ENCODE results near the gene ACAP1. TPM values are rescaled to one million over a fixed set of nuclear protein-coding genes. Genes with fewer than 3 reads are reported as not detected.
A peak's percentile ranks its signal among the peaks of the same experiment; 100 is the strongest.

Gene ACAP1
- total and polyA plus RNA-seq, 8 donors = 4.4 to 33.3 (median 10.5) TPM

GRCh38 chr17:7290166-7290565 is 46.2 kb upstream of the ACAP1 start:
- H3K27ac ChIP-seq = no peak overlapping the region
- no peaks in the 10 kb centered on the region for H3K9me3 ChIP-seq
- no peak for TF ChIP-seq EP300 (IDR thresholded peaks at IDR 0.05)
- TF ChIP-seq, protein P1, sequence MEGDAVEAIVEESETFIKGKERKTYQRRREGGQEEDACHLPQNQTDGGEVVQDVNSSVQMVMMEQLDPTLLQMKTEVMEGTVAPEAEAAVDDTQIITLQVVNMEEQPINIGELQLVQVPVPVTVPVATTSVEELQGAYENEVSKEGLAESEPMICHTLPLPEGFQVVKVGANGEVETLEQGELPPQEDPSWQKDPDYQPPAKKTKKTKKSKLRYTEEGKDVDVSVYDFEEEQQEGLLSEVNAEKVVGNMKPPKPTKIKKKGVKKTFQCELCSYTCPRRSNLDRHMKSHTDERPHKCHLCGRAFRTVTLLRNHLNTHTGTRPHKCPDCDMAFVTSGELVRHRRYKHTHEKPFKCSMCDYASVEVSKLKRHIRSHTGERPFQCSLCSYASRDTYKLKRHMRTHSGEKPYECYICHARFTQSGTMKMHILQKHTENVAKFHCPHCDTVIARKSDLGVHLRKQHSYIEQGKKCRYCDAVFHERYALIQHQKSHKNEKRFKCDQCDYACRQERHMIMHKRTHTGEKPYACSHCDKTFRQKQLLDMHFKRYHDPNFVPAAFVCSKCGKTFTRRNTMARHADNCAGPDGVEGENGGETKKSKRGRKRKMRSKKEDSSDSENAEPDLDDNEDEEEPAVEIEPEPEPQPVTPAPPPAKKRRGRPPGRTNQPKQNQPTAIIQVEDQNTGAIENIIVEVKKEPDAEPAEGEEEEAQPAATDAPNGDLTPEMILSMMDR (IDR thresholded peaks at IDR 0.05) = no peak
- no peak for TF ChIP-seq POLR2AphosphoS5 (IDR thresholded peaks at IDR 0.05)
- no peak for TF ChIP-seq POLR2A (IDR thresholded peaks at IDR 0.05)
- H3K4me3 ChIP-seq = no peak overlapping the region
- peaks cover 15 to 34% (median 27%) of the 10 kb centered on the region in 4 donors for H3K4me1 ChIP-seq
- intact Hi-C loops (cut with DNase I; ENCODE audit: low total_unique reads) = no loop called here
- peaks cover 0 to 73% (median 28%) of the 10 kb centered on the region in 3 donors for H3K27me3 ChIP-seq
- DNase-seq = no peak
- WGBS, 5 donors = 92 to 94% (median 93%) methylated on average over 16 to 19 of the region's 19 CpGs
- H3K36me3 ChIP-seq = peaks cover 0 to 8% (median 3%) of the 10 kb centered on the region in 4 donors

- Histone ChIP-seq H3K4me1 (peaks cover 20 to 40% (median 32%) of the 10 kb centered on the region in 4 donors), H3K27ac (no peak overlapping the region), H3K9me3 (no peaks in the 10 kb centered on the region), H3K36me3 (peaks cover 0 to 2% (median under 1%) of the 10 kb centered on the region in 4 donors), H3K27me3 (peaks cover 0 to 79% (median 28%) of the 10 kb centered on the region in 3 donors), H3K4me3 (no peak overlapping the region)
- no peak for TF ChIP-seq POLR2AphosphoS5 (IDR thresholded peaks at IDR 0.05)
- no peak for TF ChIP-seq POLR2A (IDR thresholded peaks at IDR 0.05)
- no peak for TF ChIP-seq EP300 (IDR thresholded peaks at IDR 0.05)
- TF ChIP-seq, protein P1 (IDR thresholded peaks at IDR 0.05) = no peak
- no peak for DNase-seq
- intact Hi-C loops (cut with DNase I; ENCODE audit: low total_unique reads) = no loop called here
- WGBS, 5 donors = 79 to 89% (median 86%) methylated on average over 6 to 11 of the region's 11 CpGs
Observed at GRCh38 chr17:7290685-7291084, 45.6 kb upstream of the ACAP1 start.

DNA sequence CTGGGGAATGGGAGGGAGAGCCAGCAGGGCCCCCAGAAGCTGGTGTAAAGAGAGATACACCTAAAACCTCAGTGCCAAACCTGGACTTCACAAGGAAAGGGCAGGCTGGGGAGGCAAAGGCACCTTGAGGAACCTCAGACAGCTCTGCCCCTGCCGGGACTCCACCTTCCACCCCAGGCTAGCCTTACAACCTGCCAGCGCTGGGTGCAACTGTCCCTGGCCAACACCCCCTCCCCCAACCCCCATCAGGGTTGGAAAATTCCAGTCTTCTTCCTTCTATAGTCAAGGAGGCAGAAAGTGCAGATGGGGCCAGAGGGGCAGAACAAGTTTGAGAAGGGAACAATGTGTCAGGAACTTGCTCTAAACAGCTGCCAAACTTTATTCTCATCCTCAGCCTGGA is 44.1 kb upstream of the ACAP1 start:
- 65 to 87% (median 72%) methylated on average over 2 of the region's 2 CpGs for WGBS, 5 donors
- no peak overlapping the region for H3K27ac ChIP-seq
- peaks cover 31 to 51% (median 44%) of the 10 kb centered on the region in 4 donors for H3K4me1 ChIP-seq

GRCh38 chr17:7292729-7293128 is 43.6 kb upstream of the ACAP1 start:
- 24 to 45% (median 31%) methylated on average over 6 of the region's 6 CpGs for WGBS, 5 donors
- Histone ChIP-seq H3K9me3 (no peaks in the 10 kb centered on the region), H3K36me3 (no peaks in the 10 kb centered on the region)

More for the DNA sequence above, 44.1 kb upstream of the ACAP1 start:
- no peak for DNase-seq
- TF ChIP-seq POLR2AphosphoS5 (IDR thresholded peaks at IDR 0.05) (no peak), EP300 (IDR thresholded peaks at IDR 0.05) (no peak), POLR2A (IDR thresholded peaks at IDR 0.05) (no peak)
- TF ChIP-seq, protein P1 (IDR thresholded peaks at IDR 0.05) = no peak
- intact Hi-C loops (cut with DNase I; ENCODE audit: low total_unique reads) = no loop called here
- no peak overlapping the region for H3K4me3 ChIP-seq
- H3K27me3 ChIP-seq = peaks cover 0 to 87% (median 28%) of the 10 kb centered on the region in 3 donors
- H3K9me3 ChIP-seq = no peaks in the 10 kb centered on the region
- no peaks in the 10 kb centered on the region for H3K36me3 ChIP-seq

More at GRCh38 chr17:7292729-7293128, 43.6 kb upstream of the ACAP1 start:
- Histone ChIP-seq H3K27me3 (peaks cover 0 to 90% (median 28%) of the 10 kb centered on the region in 3 donors), H3K4me3 (no peak overlapping the region), H3K4me1 (peaks cover 31 to 51% (median 44%) of the 10 kb centered on the region in 4 donors), H3K27ac (peak overlapping the region in 2 of 5 donors; percentile 13 to 46)
- TF ChIP-seq POLR2A (IDR thresholded peaks at IDR 0.05) (no peak), EP300 (IDR thresholded peaks at IDR 0.05) (no peak), POLR2AphosphoS5 (IDR thresholded peaks at IDR 0.05) (no peak)
- TF ChIP-seq, protein P1 (IDR thresholded peaks at IDR 0.05) = no peak
- intact Hi-C loops (cut with DNase I; ENCODE audit: low total_unique reads) = no loop called here
- DNase-seq = peak in 1 of 2 donors; percentile 73

Measured in stomach (tissue), 9 donors.